Measurements from ENCODE around the gene LYPD3. TPM values are rescaled to one million over a fixed set of nuclear protein-coding genes. Genes with fewer than 3 reads are reported as not detected.

Gene LYPD3
- total RNA-seq, 4 donors from 2014 or later, result not detected

DNA sequence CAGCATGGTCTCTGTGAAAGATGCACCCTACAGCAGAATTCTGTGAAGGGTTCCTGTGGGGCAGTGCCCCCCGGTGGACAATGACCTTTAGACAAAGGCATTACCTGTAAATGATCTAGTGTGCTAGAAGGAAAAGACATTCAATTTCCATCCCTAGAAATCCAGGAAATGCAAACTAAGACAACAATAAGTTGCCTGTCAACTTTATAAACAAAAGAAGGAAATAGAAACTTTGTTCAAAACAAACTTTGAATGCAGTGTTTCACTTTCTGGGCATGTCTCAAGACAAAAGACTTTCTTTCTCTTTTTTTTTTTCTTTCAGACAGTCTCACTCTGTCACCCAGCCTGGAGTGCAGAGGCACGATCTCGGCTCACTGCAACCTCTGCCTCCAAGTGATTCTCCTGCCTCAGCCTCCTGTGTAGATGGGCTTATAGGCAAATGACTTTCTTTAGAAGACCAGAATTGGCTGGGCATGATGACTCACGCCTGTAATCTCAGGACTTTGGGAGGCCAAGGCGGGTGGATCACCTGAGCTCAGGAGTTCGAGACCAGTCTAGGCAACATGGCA is 35.2 kb downstream of the LYPD3 start:
- DNase-seq (no peak), ATAC-seq (no peak)
- H3K27me3 ChIP-seq, result no peaks in the 10 kb centered on the region
- TF ChIP-seq, protein P1, sequence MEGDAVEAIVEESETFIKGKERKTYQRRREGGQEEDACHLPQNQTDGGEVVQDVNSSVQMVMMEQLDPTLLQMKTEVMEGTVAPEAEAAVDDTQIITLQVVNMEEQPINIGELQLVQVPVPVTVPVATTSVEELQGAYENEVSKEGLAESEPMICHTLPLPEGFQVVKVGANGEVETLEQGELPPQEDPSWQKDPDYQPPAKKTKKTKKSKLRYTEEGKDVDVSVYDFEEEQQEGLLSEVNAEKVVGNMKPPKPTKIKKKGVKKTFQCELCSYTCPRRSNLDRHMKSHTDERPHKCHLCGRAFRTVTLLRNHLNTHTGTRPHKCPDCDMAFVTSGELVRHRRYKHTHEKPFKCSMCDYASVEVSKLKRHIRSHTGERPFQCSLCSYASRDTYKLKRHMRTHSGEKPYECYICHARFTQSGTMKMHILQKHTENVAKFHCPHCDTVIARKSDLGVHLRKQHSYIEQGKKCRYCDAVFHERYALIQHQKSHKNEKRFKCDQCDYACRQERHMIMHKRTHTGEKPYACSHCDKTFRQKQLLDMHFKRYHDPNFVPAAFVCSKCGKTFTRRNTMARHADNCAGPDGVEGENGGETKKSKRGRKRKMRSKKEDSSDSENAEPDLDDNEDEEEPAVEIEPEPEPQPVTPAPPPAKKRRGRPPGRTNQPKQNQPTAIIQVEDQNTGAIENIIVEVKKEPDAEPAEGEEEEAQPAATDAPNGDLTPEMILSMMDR (IDR thresholded peaks at IDR 0.05 in 4 of 5, conservative IDR thresholded peaks at IDR 0.05 in 1 of 5), result no peak
- TF ChIP-seq POLR2A (IDR thresholded peaks at IDR 0.05), result no peak
- H3K36me3 ChIP-seq, result no peaks in the 10 kb centered on the region
- in situ Hi-C loops (cut with MboI; ENCODE audit: low sequenced_read_pairs in 4 of 4), result loop anchor here in 1 of 4 donors (25.0 kb wide), 1 partner anchor 232 kb away; the partner anchor contains the start of gene PLAUR
- H3K9me3 ChIP-seq, result no peaks in the 10 kb centered on the region
- no peak overlapping the region for H3K27ac ChIP-seq
- intact Hi-C loops (cut with DNase I; ENCODE audit: low total_unique reads), result no loop called here
- no peak overlapping the region for H3K4me3 ChIP-seq
- H3K4me1 ChIP-seq, result no peaks in the 10 kb centered on the region

DNA sequence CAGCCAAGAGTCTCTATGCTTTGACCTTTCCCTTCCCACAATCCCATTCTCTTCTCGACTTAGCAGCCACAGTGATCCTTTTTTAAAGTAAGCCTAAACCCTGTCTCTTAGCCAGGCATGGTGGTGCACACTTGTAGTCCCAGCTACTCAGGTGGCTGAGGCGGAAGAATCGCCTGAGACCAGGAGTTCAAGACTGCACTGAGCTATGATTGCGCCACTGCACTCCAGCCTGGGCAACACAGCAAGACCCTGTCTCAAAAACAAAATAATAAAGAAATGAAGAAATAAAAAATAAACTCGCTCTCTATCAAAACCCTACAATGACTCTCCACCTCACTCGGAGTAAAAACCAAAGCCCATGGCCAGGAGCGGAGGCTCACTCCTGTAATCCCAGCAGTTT is 36.0 kb downstream of the LYPD3 start:
- in situ Hi-C loops (cut with MboI; ENCODE audit: low sequenced_read_pairs in 4 of 4), result loop anchor here in 1 of 4 donors (25.0 kb wide), 1 partner anchor 233 kb away; the partner anchor contains the start of gene PLAUR
- H3K4me3 ChIP-seq, result no peak overlapping the region

DNA sequence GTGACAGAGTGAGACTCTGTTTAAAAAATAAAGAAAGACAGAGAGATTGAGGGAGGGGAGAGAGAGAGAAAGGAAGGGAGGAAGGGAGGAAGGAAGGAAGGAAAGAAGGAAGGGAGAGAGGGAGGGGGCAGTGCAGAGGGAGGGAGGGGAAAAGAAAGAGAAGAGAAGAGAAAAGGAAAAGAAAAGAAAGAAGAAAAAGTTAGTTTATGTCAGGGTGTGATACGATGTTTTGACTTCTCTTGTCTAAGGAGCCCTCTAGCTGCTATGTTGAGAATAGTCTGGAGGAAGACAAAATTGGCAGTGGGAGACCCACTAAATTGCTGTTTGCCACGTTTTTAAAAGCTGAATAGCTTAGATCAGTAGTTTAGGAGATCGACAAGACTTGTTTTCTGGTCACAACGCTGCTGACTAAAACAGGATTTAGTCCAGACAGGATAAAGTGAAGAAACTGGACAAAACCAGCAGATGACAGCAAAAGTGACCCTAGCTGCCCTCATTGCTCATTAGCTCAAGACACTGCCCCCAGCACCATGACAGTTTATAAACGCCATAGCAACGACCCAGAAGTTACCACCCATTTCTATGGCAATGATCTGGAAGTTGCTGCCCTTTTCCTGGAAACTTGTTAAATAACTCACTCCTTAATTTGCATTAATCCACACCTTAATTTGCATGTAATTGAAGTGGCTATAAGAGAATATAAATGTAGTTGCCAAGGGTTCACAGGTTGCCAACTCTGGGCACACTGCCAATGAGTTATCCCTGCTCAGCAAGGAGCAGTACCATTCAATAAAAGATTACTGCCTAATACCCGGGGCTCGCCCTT is 39.6 kb downstream of the LYPD3 start:
- ATAC-seq (no peak), DNase-seq (no peak)
- Histone ChIP-seq H3K4me1 (no peaks in the 10 kb centered on the region), H3K4me3 (no peak overlapping the region), H3K36me3 (no peaks in the 10 kb centered on the region), H3K9me3 (no peaks in the 10 kb centered on the region), H3K27ac (no peak overlapping the region), H3K27me3 (no peaks in the 10 kb centered on the region)
- no peak for TF ChIP-seq POLR2A (IDR thresholded peaks at IDR 0.05)
- TF ChIP-seq, protein P1 (IDR thresholded peaks at IDR 0.05 in 4 of 5, conservative IDR thresholded peaks at IDR 0.05 in 1 of 5), result no peak
- in situ Hi-C loops (cut with MboI; ENCODE audit: low sequenced_read_pairs in 4 of 4), result loop anchor here in 1 of 4 donors (25.0 kb wide), 1 partner anchor 237 kb away; the partner anchor contains the start of gene PLAUR
- intact Hi-C loops (cut with DNase I; ENCODE audit: low total_unique reads), result no loop called here

More for the DNA sequence above, 36.0 kb downstream of the LYPD3 start:
- Histone ChIP-seq H3K4me1 (no peaks in the 10 kb centered on the region), H3K27ac (no peak overlapping the region), H3K36me3 (no peaks in the 10 kb centered on the region), H3K9me3 (no peaks in the 10 kb centered on the region), H3K27me3 (no peaks in the 10 kb centered on the region)
- no peak for TF ChIP-seq POLR2A (IDR thresholded peaks at IDR 0.05)
- TF ChIP-seq, protein P1 (IDR thresholded peaks at IDR 0.05 in 4 of 5, conservative IDR thresholded peaks at IDR 0.05 in 1 of 5), result no peak
- intact Hi-C loops (cut with DNase I; ENCODE audit: low total_unique reads), result no loop called here
- ATAC-seq, result no peak
- DNase-seq, result no peak

DNA sequence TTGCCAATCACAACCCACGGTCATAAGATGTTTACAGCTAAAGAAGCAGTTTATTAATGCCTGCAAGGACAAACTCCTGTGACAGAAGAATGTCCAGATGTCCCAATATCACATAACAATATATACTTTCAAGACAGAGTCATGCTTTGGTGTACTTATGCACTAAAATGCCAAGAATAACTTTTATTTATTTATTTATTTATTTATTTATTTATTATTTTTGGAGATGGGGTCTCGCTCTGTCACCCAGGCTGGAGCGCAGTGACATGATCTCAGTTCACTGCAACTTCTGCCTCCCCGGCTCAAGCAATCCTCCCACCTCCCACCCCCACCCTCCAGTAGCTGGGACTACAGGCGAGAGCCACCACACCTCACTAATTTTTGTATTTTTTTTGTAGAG is 41.6 kb downstream of the LYPD3 start:
- DNase-seq (no peak), ATAC-seq (no peak)
- Histone ChIP-seq H3K36me3 (no peaks in the 10 kb centered on the region), H3K9me3 (no peaks in the 10 kb centered on the region), H3K27me3 (no peaks in the 10 kb centered on the region), H3K27ac (no peak overlapping the region), H3K4me1 (no peaks in the 10 kb centered on the region), H3K4me3 (no peak overlapping the region)
- no peak for TF ChIP-seq POLR2A (IDR thresholded peaks at IDR 0.05)
- TF ChIP-seq, protein P1 (IDR thresholded peaks at IDR 0.05 in 4 of 5, conservative IDR thresholded peaks at IDR 0.05 in 1 of 5), result no peak
- in situ Hi-C loops (cut with MboI; ENCODE audit: low sequenced_read_pairs in 4 of 4), result no loop called here
- intact Hi-C loops (cut with DNase I; ENCODE audit: low total_unique reads), result no loop called here
